Lower leg skin (tissue), 3 donors: ENCODE data around the gene HAX1.

Experiments used
- CTCF ChIP-seq, 3 donors: fragments of 450-650 bp; IDR thresholded peaks; one replicate each; pipeline ENCODE4 v1.5.1; 2016; ENCODE audit warnings: antibody characterized with exemption in 3 of 3, mild to moderate bottlenecking in 3 of 3, moderate library complexity in 2 of 3
- POLR2A ChIP-seq, 2 donors: fragments of 450-650 bp; IDR thresholded peaks; one replicate each; pipeline ENCODE4 v1.6.1; 2016 to 2017; ENCODE audit warnings: antibody characterized with exemption in 2 of 2, mild to moderate bottlenecking in 1 of 2, moderate library complexity in 1 of 2

- TF ChIP-seq POLR2A (IDR thresholded peaks at IDR 0.05) (no peak), CTCF (IDR thresholded peaks at IDR 0.05) (no peak)
Observed at GRCh38 chr1:154313066-154313356, 40.6 kb downstream of the HAX1 start.
